Activated T-helper 1 cell treated with anti-CD3 and anti-CD28 coated beads, Interleukin-12 subunit alpha, Interleukin-12 subunit beta, Interleukin-2, Interleukin-4 antibody, amounts not matched to agents 30 ng/mL and 10 ng/mL and 1 ng/mL, durations not matched to agents 14 hours and 24 hours and 36 hours (primary cell): ENCODE results near the gene ABCA13. TPM values are rescaled to one million over a fixed set of nuclear protein-coding genes. Genes with fewer than 3 reads are reported as not detected.

Experiments
- DNase-seq: peaks from one replicate; pipeline ENCODE4 v3.0.0; 2021; ENCODE audit warnings: low spot score
- H3K27ac Mint-ChIP-seq: one replicate; pipeline ENCODE4 v1.8.0; 2021; ENCODE audit warnings: mild to moderate bottlenecking, mixed read lengths
- H3K27me3 Mint-ChIP-seq: one replicate; pipeline ENCODE4 v1.8.0; 2022; ENCODE audit warnings: mild to moderate bottlenecking, moderate library complexity, mixed read lengths; ENCODE audit not compliant: insufficient read depth
- H3K36me3 Mint-ChIP-seq: one replicate; pipeline ENCODE4 v1.8.0; 2021; ENCODE audit warnings: low read depth, mixed read lengths
- H3K4me1 Mint-ChIP-seq: one replicate; pipeline ENCODE4 v1.8.0; 2021; ENCODE audit warnings: low read depth, mixed read lengths
- H3K4me3 Mint-ChIP-seq: one replicate; pipeline ENCODE4 v1.8.0; 2021; ENCODE audit warnings: mild to moderate bottlenecking, moderate library complexity, mixed read lengths
- H3K9me3 Mint-ChIP-seq: one replicate; pipeline ENCODE4 v1.8.0; 2021; ENCODE audit warnings: mixed read lengths
- intact Hi-C: fragments of 100-400 bp; cut with micrococcal nuclease; formaldehyde crosslinking; loops from one replicate; pipeline ENCODE4 v1.15.1; 2024
- total RNA-seq: library from RNA; stranded (reverse); gene quantifications from 2 replicates; pipeline ENCODE4 v1.2.3, GENCODE V29; 2022

Gene ABCA13
- total RNA-seq, 1 donor from 2014 or later = not detected

DNA sequence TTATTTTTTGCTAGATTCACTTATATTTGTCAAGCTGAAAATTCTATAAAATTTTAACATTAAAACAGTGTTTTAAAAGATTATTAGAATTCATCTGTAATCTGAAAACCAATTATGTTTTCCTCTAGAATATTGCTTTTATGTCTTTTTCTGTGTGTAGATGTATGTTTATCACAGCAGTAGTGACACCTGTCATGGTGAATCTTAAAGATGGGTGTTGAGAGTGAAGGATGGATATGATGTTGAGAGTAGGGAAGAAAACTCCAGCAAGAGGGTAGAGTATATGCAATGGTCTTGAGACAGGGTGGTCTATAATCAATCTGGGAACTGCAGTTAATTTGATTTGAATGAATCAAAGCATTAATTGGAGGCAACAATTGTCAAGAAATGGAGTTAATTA is 416.2 kb downstream of the ABCA13 start:
- no peak overlapping the region for H3K4me3 Mint-ChIP-seq
- H3K36me3 Mint-ChIP-seq = no peaks in the 10 kb centered on the region
- intact Hi-C loops = no loop called here
- no peaks in the 10 kb centered on the region for H3K27me3 Mint-ChIP-seq
- no peak overlapping the region for H3K27ac Mint-ChIP-seq
- no peaks in the 10 kb centered on the region for H3K9me3 Mint-ChIP-seq
- no peak for DNase-seq
- no peaks in the 10 kb centered on the region for H3K4me1 Mint-ChIP-seq

GRCh38 chr7:48594349-48594748 is 423.1 kb downstream of the ABCA13 start:
- no peaks in the 10 kb centered on the region for H3K9me3 Mint-ChIP-seq
- H3K27me3 Mint-ChIP-seq = no peaks in the 10 kb centered on the region
- no peak for DNase-seq
- no peak overlapping the region for H3K27ac Mint-ChIP-seq
- no peaks in the 10 kb centered on the region for H3K4me1 Mint-ChIP-seq
- no peak overlapping the region for H3K4me3 Mint-ChIP-seq
- intact Hi-C loops = no loop called here
- H3K36me3 Mint-ChIP-seq = no peaks in the 10 kb centered on the region

- Mint-ChIP-seq H3K9me3 (no peaks in the 10 kb centered on the region), H3K27me3 (no peaks in the 10 kb centered on the region), H3K4me3 (no peak overlapping the region), H3K4me1 (no peaks in the 10 kb centered on the region), H3K27ac (no peak overlapping the region), H3K36me3 (no peaks in the 10 kb centered on the region)
- no peak for DNase-seq
- intact Hi-C loops = no loop called here
Observed at GRCh38 chr7:48595756-48596155, 424.5 kb downstream of the ABCA13 start.

DNA sequence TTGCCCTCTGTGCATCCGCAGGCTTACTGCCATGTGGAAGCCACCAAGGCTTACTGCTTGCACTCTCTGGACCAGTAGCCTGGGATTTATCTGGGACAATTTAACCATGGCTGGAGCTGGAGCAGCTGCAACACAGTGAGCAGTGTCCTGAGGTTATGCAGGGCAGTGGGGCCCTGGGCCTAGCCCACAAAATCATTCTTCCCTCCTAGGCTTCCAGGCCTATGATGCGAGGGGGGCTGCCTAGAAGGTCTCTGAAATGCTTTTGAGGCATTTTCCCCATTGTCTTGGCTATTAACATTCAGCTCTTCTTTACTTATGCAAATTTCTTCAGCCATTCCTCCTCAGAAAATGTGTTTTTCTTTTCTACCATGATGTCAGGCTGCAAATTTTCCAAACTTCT is 439.4 kb downstream of the ABCA13 start:
- Mint-ChIP-seq H3K4me1 (no peaks in the 10 kb centered on the region), H3K27ac (no peak overlapping the region), H3K9me3 (peaks cover 11% of the 10 kb centered on the region), H3K36me3 (no peaks in the 10 kb centered on the region), H3K4me3 (no peak overlapping the region), H3K27me3 (no peaks in the 10 kb centered on the region)
- intact Hi-C loops = no loop called here
- DNase-seq = no peak

GRCh38 chr7:48611993-48612392 is 440.7 kb downstream of the ABCA13 start:
- no peaks in the 10 kb centered on the region for H3K36me3 Mint-ChIP-seq
- H3K4me3 Mint-ChIP-seq = no peak overlapping the region
- H3K27me3 Mint-ChIP-seq = no peaks in the 10 kb centered on the region
- H3K27ac Mint-ChIP-seq = no peak overlapping the region
- no peaks in the 10 kb centered on the region for H3K4me1 Mint-ChIP-seq
- DNase-seq = no peak
- intact Hi-C loops = no loop called here
- peaks cover 8% of the 10 kb centered on the region for H3K9me3 Mint-ChIP-seq

DNA sequence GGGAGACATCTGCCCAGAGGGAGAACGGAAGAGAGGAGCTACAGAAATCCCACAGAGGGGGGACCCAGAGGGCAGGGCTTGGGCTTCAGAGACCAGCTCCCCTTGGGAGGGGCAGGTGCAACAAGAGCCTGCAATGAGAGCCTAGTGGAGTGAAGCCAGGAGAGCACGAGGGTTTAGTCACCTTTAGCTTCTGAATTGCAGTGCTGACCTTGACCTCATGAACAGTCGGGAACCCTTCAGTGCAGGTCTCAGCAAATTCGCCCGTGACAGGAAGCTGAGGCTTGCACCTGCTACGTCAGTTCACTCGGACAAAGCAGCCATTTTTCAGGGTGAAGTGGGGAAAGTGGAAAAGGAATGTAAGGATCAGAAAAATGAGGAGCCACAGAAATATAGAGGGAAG is 446.2 kb downstream of the ABCA13 start:
- H3K27me3 Mint-ChIP-seq = no peaks in the 10 kb centered on the region
- no peak overlapping the region for H3K4me3 Mint-ChIP-seq
- no peaks in the 10 kb centered on the region for H3K36me3 Mint-ChIP-seq
- no peak overlapping the region for H3K27ac Mint-ChIP-seq
- H3K9me3 Mint-ChIP-seq = no peaks in the 10 kb centered on the region
- H3K4me1 Mint-ChIP-seq = peaks cover 13% of the 10 kb centered on the region
- DNase-seq = no peak
- intact Hi-C loops = no loop called here

DNA sequence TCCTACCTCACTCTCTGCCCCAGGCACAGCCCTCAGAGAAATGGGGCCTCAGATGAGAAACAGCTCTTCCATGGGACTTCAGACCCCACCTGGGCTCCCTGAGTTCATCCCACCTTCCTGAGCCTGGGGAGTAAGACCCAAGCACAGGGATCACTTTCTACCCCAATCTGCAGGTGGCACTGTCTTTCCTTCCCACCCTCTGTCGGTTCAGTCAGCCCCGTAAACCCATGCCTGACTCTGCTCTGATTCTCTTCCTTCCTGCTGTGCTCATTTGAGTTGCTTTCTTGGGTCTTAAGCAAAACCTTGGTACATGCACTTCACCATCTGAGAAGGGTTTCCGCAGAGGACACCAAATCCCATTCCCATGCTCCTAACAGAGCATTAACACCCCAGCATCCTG is 446.7 kb downstream of the ABCA13 start:
- Mint-ChIP-seq H3K27ac (no peak overlapping the region), H3K27me3 (no peaks in the 10 kb centered on the region), H3K9me3 (no peaks in the 10 kb centered on the region), H3K36me3 (no peaks in the 10 kb centered on the region), H3K4me3 (no peak overlapping the region), H3K4me1 (peaks cover 13% of the 10 kb centered on the region)
- DNase-seq = no peak
- intact Hi-C loops = no loop called here

DNA sequence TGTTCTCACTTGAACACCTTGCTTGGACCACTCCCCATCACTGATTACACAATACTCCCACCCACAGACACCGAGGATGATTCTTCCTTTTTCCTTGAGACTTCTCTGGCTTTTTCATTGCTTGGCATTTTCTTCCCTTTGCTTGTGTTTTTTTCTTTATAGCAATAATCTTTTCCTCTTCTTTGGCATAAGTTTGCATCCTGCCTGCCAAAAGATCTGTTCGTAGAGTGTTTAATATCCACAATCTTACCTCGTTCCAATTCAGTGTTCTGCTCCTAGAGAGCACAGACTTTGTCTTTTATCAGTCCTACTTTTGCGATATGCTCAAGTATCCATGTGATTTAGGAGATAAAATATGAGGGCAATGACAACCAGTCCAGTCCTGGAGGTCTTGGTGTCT is 449.8 kb downstream of the ABCA13 start:
- no peak for DNase-seq
- Mint-ChIP-seq H3K9me3 (no peaks in the 10 kb centered on the region), H3K27ac (no peak overlapping the region), H3K4me3 (no peak overlapping the region), H3K4me1 (peaks cover 13% of the 10 kb centered on the region), H3K27me3 (no peaks in the 10 kb centered on the region), H3K36me3 (no peaks in the 10 kb centered on the region)
- intact Hi-C loops = no loop called here

- DNase-seq = no peak
- peaks cover 2% of the 10 kb centered on the region for H3K36me3 Mint-ChIP-seq
- H3K9me3 Mint-ChIP-seq = no peaks in the 10 kb centered on the region
- H3K4me3 Mint-ChIP-seq = no peak overlapping the region
- H3K27me3 Mint-ChIP-seq = no peaks in the 10 kb centered on the region
- no peak overlapping the region for H3K27ac Mint-ChIP-seq
- peaks cover 5% of the 10 kb centered on the region for H3K4me1 Mint-ChIP-seq
- intact Hi-C loops = no loop called here
Observed at GRCh38 chr7:48627164-48627563, 455.9 kb downstream of the ABCA13 start.

- no peak overlapping the region for H3K4me3 Mint-ChIP-seq
- DNase-seq = no peak
- no peak overlapping the region for H3K27ac Mint-ChIP-seq
- intact Hi-C loops = no loop called here
- H3K4me1 Mint-ChIP-seq = peaks cover 5% of the 10 kb centered on the region
- no peaks in the 10 kb centered on the region for H3K27me3 Mint-ChIP-seq
- peaks cover 2% of the 10 kb centered on the region for H3K36me3 Mint-ChIP-seq
- H3K9me3 Mint-ChIP-seq = no peaks in the 10 kb centered on the region
Observed at GRCh38 chr7:48628793-48629349, 457.6 kb downstream of the ABCA13 start.

DNA sequence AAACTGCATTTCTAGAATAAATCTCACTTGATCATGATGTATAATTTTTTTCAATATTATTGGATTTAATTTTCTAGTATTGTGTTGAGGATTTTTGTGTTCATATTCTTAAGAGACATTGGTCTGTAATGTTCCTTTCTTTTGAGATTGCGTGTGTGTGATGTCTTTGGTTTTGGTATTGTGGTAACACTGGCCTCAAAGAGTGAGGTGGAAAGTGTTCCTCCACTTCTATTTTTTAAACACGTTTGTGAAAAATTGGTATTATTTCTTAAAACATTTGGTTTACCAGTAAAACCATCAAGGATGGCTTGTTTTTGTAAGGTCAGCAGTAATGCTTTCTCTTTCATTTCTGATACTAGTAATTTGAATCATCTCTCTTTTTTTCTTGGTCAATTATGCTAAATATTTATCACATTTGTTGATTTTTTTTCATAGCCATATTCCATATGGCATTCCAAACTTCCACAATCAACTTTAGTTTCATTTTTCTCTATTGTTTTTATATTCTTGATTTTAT is 462.9 kb downstream of the ABCA13 start:
- Mint-ChIP-seq H3K27me3 (no peaks in the 10 kb centered on the region), H3K36me3 (peaks cover 2% of the 10 kb centered on the region), H3K27ac (peak overlapping the region; percentile 23), H3K4me3 (no peak overlapping the region), H3K9me3 (no peaks in the 10 kb centered on the region), H3K4me1 (peaks cover 46% of the 10 kb centered on the region)
- intact Hi-C loops = loop anchor here (5.0 kb wide), 1 partner anchor 148 kb away; no protein-coding TSS in a partner anchor
- DNase-seq = no peak

DNA sequence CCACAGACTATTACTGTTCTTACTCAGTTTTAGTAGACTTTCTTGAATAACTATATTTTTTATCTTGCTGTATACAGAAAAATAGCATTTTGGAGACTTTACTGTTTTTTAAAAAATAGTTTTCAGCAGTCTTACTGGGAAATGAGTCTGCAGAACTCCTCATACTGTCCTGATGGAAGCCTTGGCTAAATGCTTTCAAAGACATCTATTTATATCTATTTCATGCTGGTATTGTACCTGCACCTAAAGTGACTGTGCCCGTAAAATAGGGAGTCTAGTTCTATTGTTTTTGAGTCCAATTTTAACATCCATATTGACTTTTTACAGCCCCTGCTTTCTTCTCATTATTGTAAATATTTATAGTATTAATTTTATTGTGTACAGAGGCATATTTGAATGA is 464.5 kb downstream of the ABCA13 start:
- H3K27ac Mint-ChIP-seq = no peak overlapping the region
- intact Hi-C loops = no loop called here
- no peaks in the 10 kb centered on the region for H3K36me3 Mint-ChIP-seq
- no peaks in the 10 kb centered on the region for H3K27me3 Mint-ChIP-seq
- peaks cover 43% of the 10 kb centered on the region for H3K4me1 Mint-ChIP-seq
- H3K9me3 Mint-ChIP-seq = no peaks in the 10 kb centered on the region
- no peak for DNase-seq
- H3K4me3 Mint-ChIP-seq = no peak overlapping the region

- Mint-ChIP-seq H3K27ac (no peak overlapping the region), H3K27me3 (no peaks in the 10 kb centered on the region), H3K4me1 (peaks cover 43% of the 10 kb centered on the region), H3K36me3 (no peaks in the 10 kb centered on the region), H3K9me3 (no peaks in the 10 kb centered on the region), H3K4me3 (no peak overlapping the region)
- DNase-seq = no peak
- intact Hi-C loops = no loop called here
Observed at GRCh38 chr7:48636391-48637015, 465.2 kb downstream of the ABCA13 start.

DNA sequence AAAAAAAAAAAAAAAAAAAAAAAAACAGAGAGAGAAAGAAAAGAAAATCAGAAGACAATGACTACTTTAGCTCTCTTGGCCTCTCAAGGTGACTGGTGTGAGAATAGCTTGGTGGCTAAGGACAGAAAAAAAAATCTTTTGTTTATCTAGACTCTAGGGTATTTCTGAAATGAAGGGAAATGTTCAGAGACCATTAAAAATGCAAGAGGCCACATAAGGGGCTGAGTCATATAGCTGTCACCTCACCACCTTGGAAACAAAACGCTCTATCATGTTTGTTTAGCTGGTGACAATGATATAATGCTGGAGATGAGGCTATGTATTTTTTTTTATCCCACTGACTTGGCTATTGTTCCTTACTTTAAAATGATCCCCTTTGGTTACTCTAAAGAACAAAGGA is 466.1 kb downstream of the ABCA13 start:
- no peak for DNase-seq
- Mint-ChIP-seq H3K27me3 (no peaks in the 10 kb centered on the region), H3K4me3 (no peak overlapping the region), H3K36me3 (no peaks in the 10 kb centered on the region), H3K9me3 (no peaks in the 10 kb centered on the region), H3K27ac (peak overlapping the region; percentile 19), H3K4me1 (peaks cover 43% of the 10 kb centered on the region)
- intact Hi-C loops = no loop called here
